HG03095 (cell line): ENCODE measurements around the gene CMSS1.
A peak's percentile ranks its signal among the peaks of the same experiment; 100 is the strongest.
"Not testable (repeated sequence)": the region's sequence is repeated elsewhere in the genome, so short reads cannot be mapped to it uniquely, and the experiment has no call there.

Experiments
- ATAC-seq: cut with Tn5 transposase; IDR thresholded peaks from one replicate; pipeline ENCODE4 v1.9.1; 2021; ENCODE audit warnings: moderate library complexity; ENCODE audit not compliant: unreplicated experiment

CMSS1 gene

DNA sequence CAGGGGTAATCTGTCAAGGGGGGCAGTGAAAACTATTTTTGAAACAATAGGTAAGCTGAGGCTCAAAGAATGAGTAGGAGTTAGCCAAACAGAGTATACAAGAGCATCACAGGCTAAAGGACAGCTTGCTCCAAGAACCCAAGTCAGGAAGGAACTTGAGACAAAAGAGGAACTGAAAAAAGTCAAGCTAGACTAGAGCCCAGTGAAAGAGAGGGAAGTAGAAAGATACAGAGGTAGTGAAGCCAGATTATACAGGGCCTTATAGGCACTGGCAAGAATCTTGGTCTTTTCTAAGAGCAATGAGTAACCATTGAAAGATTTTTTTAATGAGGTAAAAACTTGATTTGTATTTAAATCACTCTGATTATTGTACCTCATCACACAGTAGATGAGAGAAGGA is 226.7 kb downstream of the CMSS1 start:
- ATAC-seq, result peak; percentile 79

DNA sequence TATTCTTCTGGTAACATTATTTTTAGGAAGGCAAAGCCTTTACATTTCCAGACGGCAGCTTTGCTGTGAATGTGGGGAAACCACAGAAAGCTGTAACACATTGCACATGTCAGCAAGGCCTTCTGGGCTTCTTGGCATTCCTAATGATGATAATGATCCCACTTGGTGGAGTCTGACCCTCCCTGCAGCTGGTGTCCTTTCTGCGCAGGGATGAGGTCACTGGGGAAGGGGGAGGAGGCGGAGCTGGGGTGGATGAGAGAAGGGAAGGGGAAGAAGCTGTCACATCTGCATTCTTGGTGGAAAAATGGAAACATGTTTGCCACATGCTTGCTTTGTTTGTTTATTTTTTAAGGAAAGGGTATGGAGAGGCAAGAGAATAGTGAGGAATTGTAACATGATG is 228.0 kb downstream of the CMSS1 start:
- ATAC-seq, result no peak

DNA sequence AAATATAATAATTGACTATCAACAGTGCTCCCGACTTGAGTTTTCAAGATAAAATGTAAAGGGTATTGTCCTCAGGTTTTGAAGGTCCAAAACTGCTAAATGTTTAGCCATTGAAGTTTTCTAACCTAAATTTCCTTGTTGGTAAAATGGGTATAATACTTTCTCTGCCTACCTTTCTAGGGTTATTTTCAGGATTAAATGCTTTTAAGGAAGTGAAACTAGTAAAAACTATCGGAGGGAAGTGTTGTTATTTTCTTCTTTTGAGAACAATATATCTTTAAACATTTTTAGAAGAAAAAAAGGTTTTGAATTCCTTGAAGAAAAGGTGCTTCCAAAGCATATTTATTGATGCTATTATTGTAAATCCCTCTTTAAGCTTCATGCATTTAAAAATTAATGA is 229.3 kb downstream of the CMSS1 start:
- no peak for ATAC-seq

DNA sequence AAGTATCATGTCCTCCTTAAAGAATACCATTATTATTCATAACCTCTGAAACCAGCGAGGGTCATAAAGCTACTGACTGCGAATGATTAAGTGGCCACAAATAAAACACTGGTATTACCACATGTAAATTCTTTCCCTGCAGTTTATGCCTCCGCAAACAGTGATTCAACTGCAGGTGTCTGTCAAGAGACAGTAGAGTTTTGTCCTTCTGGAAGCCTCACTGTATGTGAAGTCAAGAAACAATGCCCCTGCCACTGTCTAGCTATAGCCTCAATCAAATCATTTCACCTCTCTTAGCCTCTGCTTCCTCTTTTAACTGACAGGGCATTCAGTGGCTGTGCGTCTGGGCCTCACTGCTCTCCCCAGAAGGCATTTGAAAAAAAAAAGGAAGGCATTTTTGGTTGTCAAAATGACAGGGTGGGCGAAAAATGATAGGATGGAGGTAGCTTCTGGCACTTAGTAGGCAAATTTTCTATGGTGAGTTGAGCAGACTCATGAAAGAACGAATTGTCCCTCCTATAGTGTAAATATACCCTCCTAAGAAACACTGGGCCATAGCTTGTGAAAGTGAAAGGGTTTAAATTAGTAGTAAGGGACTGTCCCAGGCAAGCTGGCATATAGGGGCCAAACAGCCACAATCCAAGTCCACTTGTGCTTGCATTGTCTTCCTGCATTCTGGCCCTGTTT is 229.9 kb downstream of the CMSS1 start:
- peak; percentile 71 for ATAC-seq

GRCh38 chr3:100048248-100048647 is 230.6 kb downstream of the CMSS1 start:
- ATAC-seq, result no peak

DNA sequence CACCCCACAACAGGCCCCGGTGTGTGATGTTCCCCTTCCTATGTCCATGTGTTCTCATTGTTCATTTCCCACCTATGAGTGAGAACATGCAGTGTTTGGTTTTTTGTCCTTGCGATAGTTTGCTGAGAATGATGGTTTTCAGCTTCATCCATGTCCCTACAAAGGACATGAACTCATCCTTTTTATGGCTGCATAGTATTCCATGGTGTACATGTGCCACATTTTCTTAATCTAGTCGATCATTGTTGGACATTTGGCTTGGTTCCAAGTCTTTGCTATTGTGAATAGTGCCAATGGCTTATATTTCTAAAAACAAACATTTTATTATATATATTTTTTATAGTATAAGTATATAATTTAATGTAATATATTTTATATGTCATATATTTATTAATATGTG is 233.9 kb downstream of the CMSS1 start:
- not testable (repeated sequence) for ATAC-seq

DNA sequence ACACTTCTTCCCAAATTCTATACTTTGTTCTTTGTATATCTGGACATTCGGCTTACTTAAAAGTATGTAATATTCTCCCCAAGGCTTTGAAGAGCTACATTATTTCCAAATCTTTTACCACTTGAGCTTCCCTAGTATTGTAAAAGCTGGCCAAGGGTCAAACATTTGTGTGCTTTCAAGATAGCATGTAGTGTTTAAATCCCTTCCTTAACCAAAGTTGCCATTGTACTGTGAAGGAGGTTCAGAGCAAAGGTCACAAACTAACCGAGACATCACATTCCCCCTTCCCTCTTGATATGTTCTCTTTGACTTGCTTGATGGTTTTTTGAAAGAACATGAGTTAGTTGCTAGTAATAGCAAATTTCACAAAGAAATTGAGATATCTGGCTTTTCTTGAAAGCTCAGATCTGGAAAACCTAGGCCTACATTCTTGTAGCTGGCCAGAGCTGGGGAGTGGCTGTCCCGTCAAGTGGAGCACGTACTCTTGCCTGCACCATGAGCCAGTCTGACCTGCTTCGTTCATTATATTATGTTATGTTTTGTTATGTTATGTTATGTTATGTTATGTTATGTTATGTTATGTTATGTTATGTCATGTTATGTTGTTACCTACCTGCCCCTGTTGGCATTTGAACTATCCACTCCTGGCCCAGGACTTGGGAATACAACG is 236.4 kb downstream of the CMSS1 start:
- ATAC-seq, result no peak

- ATAC-seq, result no peak
Observed at GRCh38 chr3:100057716-100058575, 240.3 kb downstream of the CMSS1 start.

GRCh38 chr3:100059472-100059871 is 241.8 kb downstream of the CMSS1 start:
- no peak for ATAC-seq

- ATAC-seq, result no peak
Observed at GRCh38 chr3:100060685-100061484, 243.2 kb downstream of the CMSS1 start.

GRCh38 chr3:100062665-100063064 is 245.0 kb downstream of the CMSS1 start:
- no peak for ATAC-seq

DNA sequence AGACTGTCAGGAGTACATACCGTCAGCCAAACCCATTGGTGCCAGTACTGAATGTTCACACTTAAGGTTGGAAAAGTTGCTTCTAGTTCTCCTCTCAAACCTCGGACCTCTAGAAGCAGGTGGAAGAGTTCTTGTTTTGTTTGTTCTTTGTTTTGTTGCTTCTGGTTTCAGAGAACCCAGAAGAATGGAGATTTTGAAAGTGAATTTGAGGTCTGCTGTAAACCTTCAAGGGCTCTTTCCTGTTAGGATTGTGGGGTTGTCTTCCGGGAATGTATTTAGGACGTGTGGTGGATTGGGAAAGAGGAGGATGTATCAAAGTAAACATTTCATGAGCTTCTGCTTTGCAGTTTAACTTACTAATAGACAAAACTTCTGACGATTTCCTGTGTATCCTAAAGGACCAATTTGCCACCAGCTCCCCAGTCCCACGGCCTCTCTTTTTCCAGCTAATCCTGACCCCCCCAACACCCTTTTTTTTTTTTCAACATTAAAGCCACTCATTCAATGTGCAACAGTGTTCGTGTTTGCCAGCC is 246.3 kb downstream of the CMSS1 start:
- ATAC-seq, result no peak

- ATAC-seq, result no peak
Observed at GRCh38 chr3:100067589-100067988, 249.9 kb downstream of the CMSS1 start.

DNA sequence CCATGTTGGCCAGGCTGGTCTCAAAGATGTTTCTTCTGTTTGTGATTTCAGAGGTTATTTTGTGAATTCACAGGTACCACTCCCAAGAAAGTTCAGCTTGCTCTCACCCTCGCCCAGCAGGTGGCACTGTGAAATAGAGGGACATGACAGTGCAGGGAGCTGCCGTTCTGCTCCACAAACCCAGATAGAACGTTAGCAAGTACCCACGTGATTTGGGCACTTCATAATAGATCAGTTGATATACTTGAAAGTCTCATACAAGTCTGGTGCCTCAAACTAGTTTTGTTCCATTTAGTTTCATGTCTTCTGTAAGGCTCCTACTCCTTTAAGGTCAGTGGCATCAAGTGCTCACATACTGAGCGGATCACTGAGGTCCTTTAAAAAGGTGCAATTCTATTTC is 251.2 kb downstream of the CMSS1 start:
- ATAC-seq, result peak; percentile 53

- no peak for ATAC-seq
Observed at GRCh38 chr3:100069472-100069871, 251.8 kb downstream of the CMSS1 start.

- ATAC-seq, result peak; percentile 44
Observed at GRCh38 chr3:100072326-100073048, 254.8 kb downstream of the CMSS1 start.

GRCh38 chr3:100073049-100073713 is 255.5 kb downstream of the CMSS1 start:
- ATAC-seq, result no peak

DNA sequence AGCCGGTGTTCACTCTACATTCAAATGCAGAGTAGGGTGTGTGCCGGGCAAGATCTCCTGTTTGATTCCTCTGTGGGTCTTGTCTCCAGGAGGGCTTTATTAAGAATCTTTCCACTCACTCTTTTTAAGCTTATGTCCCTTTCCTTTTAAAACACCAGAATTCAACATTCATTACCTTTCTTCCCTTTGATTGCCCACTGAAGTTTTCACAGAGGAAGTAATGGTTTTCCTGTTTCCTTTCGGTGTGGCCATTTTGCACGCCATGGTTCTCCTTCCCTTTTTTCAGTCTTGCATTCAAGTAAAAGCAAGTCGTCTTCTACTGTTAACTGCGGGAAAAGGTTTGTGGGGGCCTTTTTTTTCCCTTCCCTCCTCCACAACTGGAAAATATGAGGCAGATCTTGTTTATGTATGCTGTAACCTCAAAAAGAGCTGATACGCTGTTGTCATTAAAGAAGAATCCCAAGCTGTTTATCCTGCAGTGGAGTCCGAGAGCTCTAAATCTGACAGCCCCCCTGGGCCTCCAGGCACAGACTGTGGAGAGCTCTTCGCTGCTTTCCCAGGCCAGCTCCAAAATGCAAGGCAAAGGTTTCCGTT is 256.1 kb downstream of the CMSS1 start:
- ATAC-seq, result peak; percentile 33

DNA sequence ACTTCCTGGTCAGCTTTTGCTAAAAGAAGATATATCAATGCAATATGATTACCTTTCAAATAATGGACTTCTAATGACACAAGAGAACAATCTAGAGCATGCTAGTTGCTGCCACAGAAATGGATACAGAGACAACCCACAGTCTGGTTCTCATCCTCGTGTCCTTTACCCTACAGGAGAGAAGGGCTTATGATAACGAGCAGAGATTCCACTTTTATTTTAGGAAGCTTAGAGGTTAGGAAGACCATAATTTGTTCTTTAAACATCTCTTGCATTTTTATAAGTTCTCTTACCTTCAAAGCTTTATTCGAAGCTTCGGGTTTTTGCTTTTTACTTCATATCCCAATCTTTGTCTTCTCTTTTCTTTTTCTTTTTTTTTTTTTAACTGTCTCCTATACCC is 257.5 kb downstream of the CMSS1 start:
- ATAC-seq, result no peak
